Stimulated activated naive CD8-positive, alpha-beta T cell treated with anti-CD3 and anti-CD28 coated beads, Interleukin-15, Interleukin-2, amounts not matched to agents 100 U/mL and 50 U/mL, for 24 hours (primary cell): ENCODE results near the gene SLC6A3.
"Not testable (repeated sequence)": the region's sequence is repeated elsewhere in the genome, so short reads cannot be mapped to it uniquely, and the experiment has no call there.

Experiments
- ATAC-seq: fragments of 150-1000 bp; cut with Tn5 transposase; one replicate; pipeline ENCODE4 v1.10.0; 2021
- DNase-seq: peaks from one replicate; pipeline ENCODE4 v3.0.0; 2021

Gene SLC6A3

GRCh38 chr5:1370006-1370405 lies 75.2 kb downstream of the SLC6A3 start:
- ATAC-seq (no peak), DNase-seq (no peak)

- no peak for ATAC-seq
- no peak for DNase-seq
These were observed 76.5 kb downstream of the SLC6A3 start for GRCh38 chr5:1368756-1369155.

GRCh38 chr5:1368236-1368635 lies 77.0 kb downstream of the SLC6A3 start:
- ATAC-seq = no peak
- DNase-seq = no peak

GRCh38 chr5:1367149-1367548 lies 78.1 kb downstream of the SLC6A3 start:
- DNase-seq (no peak), ATAC-seq (no peak)

- DNase-seq = no peak
These were observed 78.7 kb downstream of the SLC6A3 start for GRCh38 chr5:1366514-1366913.

GRCh38 chr5:1364211-1364610 lies 81.0 kb downstream of the SLC6A3 start:
- DNase-seq (no peak), ATAC-seq (no peak)

More at GRCh38 chr5:1366514-1366913, 78.7 kb downstream of the SLC6A3 start:
- no peak for ATAC-seq

- no peak for DNase-seq
- no peak for ATAC-seq
These were observed 81.7 kb downstream of the SLC6A3 start for GRCh38 chr5:1363581-1363980.

- no peak for DNase-seq
- no peak for ATAC-seq
These were observed 82.1 kb downstream of the SLC6A3 start for GRCh38 chr5:1363160-1363559.

GRCh38 chr5:1362242-1363015 lies 82.8 kb downstream of the SLC6A3 start:
- ATAC-seq = no peak
- no peak for DNase-seq

GRCh38 chr5:1360861-1361260 lies 84.4 kb downstream of the SLC6A3 start:
- ATAC-seq (no peak), DNase-seq (no peak)

- DNase-seq, ATAC-seq: not testable (repeated sequence)
These were observed 84.9 kb downstream of the SLC6A3 start for GRCh38 chr5:1360367-1360766.

GRCh38 chr5:1359713-1360112 lies 85.5 kb downstream of the SLC6A3 start:
- DNase-seq (no peak), ATAC-seq (no peak)

GRCh38 chr5:1359031-1359645 lies 86.1 kb downstream of the SLC6A3 start:
- DNase-seq (no peak), ATAC-seq (no peak)

GRCh38 chr5:1358726-1359025 lies 86.6 kb downstream of the SLC6A3 start:
- no peak for ATAC-seq

GRCh38 chr5:1357946-1358725 lies 87.1 kb downstream of the SLC6A3 start:
- no peak for DNase-seq
- ATAC-seq = no peak

More at GRCh38 chr5:1358726-1359025, 86.6 kb downstream of the SLC6A3 start:
- no peak for DNase-seq

- ATAC-seq = no peak
These were observed 88.1 kb downstream of the SLC6A3 start for GRCh38 chr5:1356873-1357787.

GRCh38 chr5:1354576-1354975 lies 90.7 kb downstream of the SLC6A3 start:
- ATAC-seq (no peak), DNase-seq (no peak)

More at GRCh38 chr5:1356873-1357787, 88.1 kb downstream of the SLC6A3 start:
- DNase-seq = no peak

- ATAC-seq (no peak), DNase-seq (no peak)
These were observed 92.7 kb downstream of the SLC6A3 start for GRCh38 chr5:1352231-1353219.

GRCh38 chr5:1351156-1351555 lies 94.1 kb downstream of the SLC6A3 start:
- ATAC-seq (no peak), DNase-seq (no peak)

GRCh38 chr5:1349246-1349645 lies 96.0 kb downstream of the SLC6A3 start:
- DNase-seq = no peak

GRCh38 chr5:1348986-1349245 lies 96.3 kb downstream of the SLC6A3 start:
- ATAC-seq = no peak
- no peak for DNase-seq

More at GRCh38 chr5:1349246-1349645, 96.0 kb downstream of the SLC6A3 start:
- no peak for ATAC-seq
